Muscle of arm (tissue), 12 donors: ENCODE results near the gene CEP85. TPM values are rescaled to one million over a fixed set of nuclear protein-coding genes. Genes with fewer than 3 reads are reported as not detected.
A peak's percentile ranks its signal among the peaks of the same experiment; 100 is the strongest.
"Not testable (repeated sequence)": the region's sequence is repeated elsewhere in the genome, so short reads cannot be mapped to it uniquely, and the experiment has no call there.

Experiments
- DNase-seq: peaks from one replicate; pipeline ENCODE4 v3.0.0-alpha.2; 2013
- polyA plus RNA-seq, 12 donors: library from polyadenylated mRNA; unstranded; fragments of 120-200 nt; gene quantifications; one replicate each; pipeline ENCODE4 v1.2.1, GENCODE V29; 2013; ENCODE audit not compliant: insufficient read length in 12 of 12

Gene CEP85
- polyA plus RNA-seq, 12 donors = 21.0 to 34.8 (median 25.8) TPM; not detected in 1

DNA sequence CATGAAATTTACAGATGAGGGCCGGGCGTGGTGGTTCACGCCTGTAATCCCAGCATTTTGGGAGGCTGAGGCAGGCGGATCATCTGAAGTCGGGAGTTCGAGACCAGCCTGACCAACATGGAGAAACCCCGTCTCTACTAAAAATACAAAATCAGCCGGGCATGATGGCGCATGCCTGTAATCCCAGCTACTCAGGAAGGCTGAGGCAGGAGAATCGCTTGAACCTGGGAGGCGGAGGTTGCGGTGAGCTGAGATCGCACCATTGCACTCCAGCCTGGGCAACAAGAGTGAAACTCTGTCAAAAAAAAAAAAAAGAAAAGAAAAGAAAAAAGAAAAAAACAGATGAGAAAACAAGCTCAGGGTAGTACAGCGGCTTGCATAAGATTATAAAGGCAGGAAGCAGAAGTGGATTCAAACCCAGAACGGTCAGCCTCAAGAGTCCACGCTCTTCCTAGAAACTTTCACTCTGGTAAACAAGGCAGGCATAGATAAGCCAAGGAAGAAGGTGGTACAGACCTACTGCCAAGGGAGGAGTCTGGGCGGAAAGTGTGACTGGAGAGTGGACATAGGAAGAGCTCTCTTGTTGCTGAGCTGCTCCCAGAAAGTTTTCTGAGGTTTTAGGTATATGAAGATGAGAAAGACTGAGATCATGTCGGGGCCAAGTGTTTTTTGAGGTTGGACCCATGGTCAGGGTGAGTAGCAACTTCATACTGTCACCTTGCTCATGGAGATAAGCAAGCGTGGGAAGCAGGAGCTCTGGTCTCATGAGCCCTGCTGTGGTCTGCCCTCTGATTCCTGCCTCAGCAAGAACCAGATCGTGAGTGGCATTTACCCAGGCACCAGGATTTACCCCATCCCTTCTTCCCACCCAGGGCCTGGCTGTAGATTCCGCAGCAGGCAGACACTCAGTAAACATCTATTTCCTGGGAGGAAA is 74.2 kb downstream of the CEP85 start:
- DNase-seq = not testable (repeated sequence)

DNA sequence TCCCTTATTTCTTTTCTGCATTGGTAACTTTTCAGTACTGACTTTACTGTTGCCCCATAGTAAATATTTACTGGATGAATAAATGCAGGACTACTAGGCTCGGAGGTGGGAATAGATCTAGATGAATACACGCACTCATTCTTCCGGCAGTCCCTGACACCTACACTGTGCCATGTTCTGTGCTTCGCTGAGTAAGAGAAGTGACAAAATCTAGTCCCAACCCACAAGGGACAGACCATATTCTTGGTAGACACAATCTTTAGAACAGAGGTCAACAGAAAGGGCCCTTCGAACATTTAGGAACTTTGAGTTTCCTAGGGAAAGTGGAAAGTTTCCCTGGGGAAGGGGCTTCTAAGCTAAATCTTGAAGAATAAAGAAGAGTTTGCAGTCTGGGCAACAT is 80.5 kb downstream of the CEP85 start:
- no peak for DNase-seq

DNA sequence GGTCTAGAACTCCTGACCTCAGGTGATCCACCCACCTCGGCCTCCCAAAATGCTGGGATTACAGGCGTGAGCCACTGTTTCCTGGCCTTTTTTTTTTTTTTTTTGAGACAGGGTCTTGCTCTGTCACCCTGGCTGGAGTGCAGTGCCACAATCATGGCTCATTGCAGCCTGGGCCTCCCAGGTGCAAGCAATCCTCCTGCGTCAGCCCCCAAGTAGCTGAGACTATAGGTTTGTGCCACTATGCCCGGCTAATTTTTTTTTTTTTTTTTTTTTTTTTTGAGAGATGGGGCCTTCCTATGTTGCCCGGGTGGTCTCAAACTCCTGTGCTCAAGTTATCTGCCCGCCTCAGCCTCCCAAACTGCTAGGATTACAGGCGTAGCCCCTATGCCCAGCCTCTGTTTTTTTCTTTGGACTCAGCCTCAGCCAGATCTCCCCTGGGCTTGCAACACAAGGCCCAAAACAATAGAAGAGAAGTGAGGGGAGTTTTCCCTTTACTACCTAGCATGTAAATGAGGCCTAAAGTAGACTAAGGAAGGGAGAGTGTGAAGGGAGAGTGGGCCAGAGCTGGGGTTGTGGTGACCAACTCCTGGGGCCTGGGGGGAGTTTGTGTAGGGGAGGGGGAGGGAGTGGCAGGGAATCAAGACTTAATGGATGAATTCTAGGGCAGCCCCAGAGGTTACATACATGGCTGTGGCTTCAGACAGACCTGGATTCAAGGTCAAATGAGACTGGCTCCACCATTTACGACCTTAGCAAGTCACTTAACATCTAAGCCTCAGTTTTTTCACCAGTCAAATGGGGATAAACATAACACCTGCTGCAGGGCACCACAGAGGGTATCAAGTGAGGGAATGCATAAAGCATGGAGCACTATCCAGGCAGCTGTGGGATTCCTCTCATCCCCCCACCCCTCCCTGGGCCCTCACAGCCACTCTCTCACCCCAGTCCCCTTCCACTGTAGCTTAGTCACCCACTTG is 82.2 kb downstream of the CEP85 start:
- no peak for DNase-seq

DNA sequence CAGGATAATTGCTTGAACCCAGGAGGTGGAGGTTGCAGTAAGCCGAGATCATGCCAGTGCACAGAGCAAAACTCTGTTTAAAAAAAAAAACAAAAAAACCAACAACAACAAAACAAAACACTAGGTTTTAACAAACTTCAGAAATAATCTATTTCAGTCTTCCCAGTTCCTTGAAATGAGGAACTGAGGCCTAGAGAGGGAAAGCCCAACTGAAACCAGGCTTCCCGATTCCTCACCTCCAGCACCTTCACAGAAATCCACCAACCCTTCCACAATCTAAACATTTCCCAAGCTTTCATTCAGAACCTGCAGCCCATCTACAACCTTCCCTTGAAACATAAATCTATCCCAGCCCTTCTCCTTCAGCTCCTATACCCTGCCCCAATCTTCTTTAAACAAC is 83.1 kb downstream of the CEP85 start:
- no peak for DNase-seq

- no peak for DNase-seq
Observed at GRCh38 chr1:26317612-26318337, 83.8 kb downstream of the CEP85 start, which contains the start of gene CD52. CD52 (plus strand) TSS chr1:26317958; CDS start chr1:26318018, 60 bp downstream.

GRCh38 chr1:26318338-26319064 is 84.5 kb downstream of the CEP85 start:
- no peak for DNase-seq

DNA sequence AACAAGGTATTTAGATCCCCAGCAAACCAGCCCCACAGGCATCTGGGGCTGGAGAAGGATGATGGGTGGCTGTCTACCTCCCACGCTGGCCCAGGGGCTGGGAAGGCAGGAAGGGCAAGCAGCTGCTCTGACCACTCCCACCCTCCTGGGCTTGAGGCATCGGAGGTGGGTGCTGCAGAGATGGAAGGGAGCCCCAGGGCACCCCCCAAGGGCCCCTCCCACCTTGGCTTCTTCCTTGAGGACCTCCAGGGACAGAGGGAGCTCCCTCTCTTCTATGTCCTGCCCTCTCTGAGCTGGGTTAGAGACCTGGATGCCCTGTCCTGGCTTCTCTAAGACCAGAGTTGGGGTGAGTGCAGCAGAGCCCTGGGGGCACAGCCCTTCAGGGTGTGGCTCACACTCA is 86.9 kb downstream of the CEP85 start:
- DNase-seq = no peak

DNA sequence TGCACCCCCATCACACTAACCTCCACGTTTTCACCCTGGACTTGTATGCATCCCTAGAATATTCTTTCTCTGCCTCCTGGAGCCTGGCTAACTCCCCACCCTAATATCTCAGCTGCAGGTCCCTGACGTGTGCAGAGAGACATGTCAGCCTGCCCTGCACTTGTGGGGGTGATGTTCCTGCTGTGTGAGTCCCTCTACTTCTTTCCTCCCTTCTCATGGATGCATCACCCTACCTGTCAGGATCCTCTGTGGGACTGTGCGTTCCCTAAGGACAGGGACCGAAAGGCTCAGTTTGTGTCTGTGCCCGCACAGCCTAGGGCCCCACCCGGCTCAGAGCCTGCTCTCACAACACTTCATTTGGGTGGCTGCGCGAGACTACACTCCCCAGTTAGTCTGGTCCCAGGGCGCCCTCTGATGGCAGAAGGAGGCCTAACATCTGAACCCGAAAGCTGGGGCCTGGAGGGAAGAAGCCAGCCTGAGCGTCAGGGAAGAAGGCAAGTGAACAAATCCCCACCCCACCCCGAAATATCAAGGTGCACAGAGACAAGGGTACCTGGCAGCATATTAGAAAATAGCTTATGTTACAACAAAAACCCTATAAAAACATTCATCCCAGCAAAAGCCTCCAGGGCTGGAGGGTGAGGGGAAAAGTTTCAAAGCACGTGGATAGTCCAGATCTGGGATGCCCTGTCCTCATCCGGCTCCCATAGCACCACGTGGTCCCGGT is 87.5 kb downstream of the CEP85 start:
- DNase-seq = peak; percentile 90

DNA sequence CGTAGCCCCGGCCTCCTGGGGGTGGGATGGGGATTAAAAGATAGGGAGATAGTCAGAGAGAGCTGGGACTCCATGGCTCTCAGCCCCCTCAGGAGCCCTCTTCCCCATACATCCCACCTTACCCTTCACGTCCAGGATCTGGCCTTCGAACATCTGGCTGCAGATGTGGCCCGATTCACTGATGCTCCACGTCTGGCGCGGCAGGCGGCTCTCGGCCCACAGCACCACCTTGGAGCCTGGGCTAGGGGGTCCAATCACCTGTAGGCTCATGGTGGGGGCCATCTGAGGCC is 88.0 kb downstream of the CEP85 start:
- no peak for DNase-seq

GRCh38 chr1:26323382-26323781 is 89.4 kb downstream of the CEP85 start:
- no peak for DNase-seq

- DNase-seq = no peak
Observed at GRCh38 chr1:26324550-26324949, 90.5 kb downstream of the CEP85 start.

DNA sequence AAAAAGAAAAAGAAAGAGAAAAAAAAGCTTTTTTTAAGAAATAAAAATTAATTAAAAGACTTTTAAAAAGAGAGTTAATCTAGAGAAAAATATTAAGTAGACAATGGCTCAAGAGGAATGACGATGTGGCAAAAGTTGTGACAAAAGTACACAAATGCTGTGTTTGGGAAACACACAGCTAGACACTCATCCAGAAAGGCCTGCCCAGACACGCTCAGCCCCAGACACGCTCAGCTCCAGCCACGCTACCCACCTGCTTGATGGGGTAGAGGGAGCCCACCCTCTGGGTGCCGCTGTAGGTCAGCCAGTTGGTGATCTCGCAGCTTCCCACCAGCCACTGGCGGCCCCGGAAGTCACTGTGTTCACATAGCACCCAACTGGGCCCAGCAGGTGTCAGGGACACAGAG is 94.0 kb downstream of the CEP85 start:
- no peak for DNase-seq

Other genes starting within 250 kb of the CEP85 start
- 100 to 1,000 TPM in 2 of 12 donors, 10 to 100 TPM in 10; 29.4 to 316 (median 79.5) TPM for gene PAFAH2, start 236.1 kb upstream of the CEP85 start, polyA plus RNA-seq
- 1 to 10 TPM in 10 of 12 donors, not detected in 2; 1.3 to 5.8 (median 3.4) TPM for gene EXTL1, start 212.4 kb upstream of the CEP85 start, polyA plus RNA-seq
- 1 to 10 TPM in 4 of 12 donors, under 1 TPM in 6, not detected in 2; 0.08 to 1.8 (median 0.78) TPM for gene SLC30A2, start 188.1 kb upstream of the CEP85 start, polyA plus RNA-seq
- 10 to 100 TPM in 11 of 12 donors, not detected in 1; 13.4 to 57.6 (median 38.9) TPM for gene TRIM63, start 166.6 kb upstream of the CEP85 start, polyA plus RNA-seq
- gene PDIK1L, start 122.4 kb upstream of the CEP85 start, polyA plus RNA-seq = 10 to 100 TPM in 1 of 12 donors, 1 to 10 TPM in 10, not detected in 1; 6.7 to 10.3 (median 7.6) TPM
- gene FAM110D, start 75.1 kb upstream of the CEP85 start, polyA plus RNA-seq = under 1 TPM in 10 of 12 donors, not detected in 2; 0.56 to 0.92 (median 0.77) TPM
- under 1 TPM in 1 of 12 donors, not detected in 11; 0.26 TPM for gene C1orf232, start 65.2 kb upstream of the CEP85 start, polyA plus RNA-seq
- gene ZNF593, start 64.3 kb upstream of the CEP85 start, polyA plus RNA-seq = 10 to 100 TPM in 10 of 12 donors, not detected in 2; 11.6 to 18.2 (median 14.3) TPM
- 1 to 10 TPM in 8 of 12 donors, under 1 TPM in 2, not detected in 2; 0.49 to 2.1 (median 1.3) TPM for gene ZNF593OS, start 62.4 kb upstream of the CEP85 start, polyA plus RNA-seq
- gene CNKSR1, start 56.7 kb upstream of the CEP85 start, polyA plus RNA-seq = 10 to 100 TPM in 2 of 12 donors, 1 to 10 TPM in 9, not detected in 1; 1.7 to 13.5 (median 2.7) TPM
- under 1 TPM in 1 of 12 donors, not detected in 11; 0.08 TPM for gene CATSPER4, start 43.6 kb upstream of the CEP85 start, polyA plus RNA-seq
- 100 to 1,000 TPM in 2 of 12 donors, 10 to 100 TPM in 9, not detected in 1; 44.0 to 158 (median 54.0) TPM for gene SH3BGRL3, start 45.9 kb downstream of the CEP85 start, polyA plus RNA-seq
- 10 to 100 TPM in 3 of 12 donors, 1 to 10 TPM in 8, not detected in 1; 5.3 to 20.5 (median 7.6) TPM for gene UBXN11, start 72.4 kb downstream of the CEP85 start, polyA plus RNA-seq
- gene CD52, start 83.8 kb downstream of the CEP85 start, polyA plus RNA-seq = 10 to 100 TPM in 1 of 12 donors, 1 to 10 TPM in 9, not detected in 2; 1.3 to 40.6 (median 2.1) TPM
- 10 to 100 TPM in 1 of 12 donors, 1 to 10 TPM in 2, under 1 TPM in 1, not detected in 8; 0.28 to 10.2 (median 2.3) TPM for gene CRYBG2, start 119.9 kb downstream of the CEP85 start, polyA plus RNA-seq
- under 1 TPM in 1 of 12 donors, not detected in 11; 0.48 TPM for gene ZNF683, start 138.6 kb downstream of the CEP85 start, polyA plus RNA-seq
- gene LIN28A, start 176.6 kb downstream of the CEP85 start, polyA plus RNA-seq = under 1 TPM in 2 of 12 donors, not detected in 10; 0.07 to 0.11 TPM
- gene DHDDS, start 198.1 kb downstream of the CEP85 start, polyA plus RNA-seq = 10 to 100 TPM in 11 of 12 donors, not detected in 1; 16.7 to 28.3 (median 20.4) TPM
- gene HMGN2, start 238.2 kb downstream of the CEP85 start, polyA plus RNA-seq = 1,000 to 10,000 TPM in 2 of 12 donors, 100 to 1,000 TPM in 10; 542 to 2,322 (median 683) TPM